Neuronal stem cell (in vitro differentiated cells): ENCODE data around the gene DUSP9.
A peak's percentile ranks its signal among the peaks of the same experiment; 100 is the strongest.

ENCODE experiments used
- DNase-seq: peaks from one replicate; pipeline ENCODE4 v3.0.0-alpha.2; 2013; ENCODE audit warnings: low spot score
- H2AFZ ChIP-seq: one replicate; pipeline ENCODE4 v1.6.1; 2013; ENCODE audit warnings: mild to moderate bottlenecking, low read length, inconsistent platforms
- H2AK5ac ChIP-seq: 2 replicates; pipeline ENCODE4 v1.6.1; 2013; ENCODE audit warnings: low read depth, mild to moderate bottlenecking, inconsistent platforms, low read length, moderate library complexity, mixed read lengths
- H2BK120ac ChIP-seq: 2 replicates; pipeline ENCODE4 v1.6.1; 2013; ENCODE audit warnings: low read depth, mild to moderate bottlenecking, inconsistent platforms, low read length, moderate library complexity, mixed read lengths
- H2BK12ac ChIP-seq: one replicate; pipeline ENCODE4 v1.6.1; 2013; ENCODE audit warnings: low read length, inconsistent platforms
- H2BK15ac ChIP-seq: 2 replicates; pipeline ENCODE4 v1.6.1; 2013; ENCODE audit warnings: mild to moderate bottlenecking, low read length, inconsistent platforms, mixed read lengths
- H2BK5ac ChIP-seq: one replicate; pipeline ENCODE4 v1.6.1; 2013; ENCODE audit warnings: inconsistent platforms, mild to moderate bottlenecking, low read length, moderate library complexity
- H3K14ac ChIP-seq: one replicate; pipeline ENCODE4 v1.6.1; 2013; ENCODE audit warnings: low read length, inconsistent platforms
- H3K18ac ChIP-seq: 2 replicates; pipeline ENCODE4 v1.6.1; 2013; ENCODE audit warnings: low read length, inconsistent platforms
- H3K23ac ChIP-seq: 2 replicates; pipeline ENCODE4 v1.6.1; 2013; ENCODE audit warnings: low read depth, mild to moderate bottlenecking, mixed read lengths, low read length, inconsistent platforms; ENCODE audit not compliant: poor library complexity
- H3K27ac ChIP-seq: replicated peaks from 3 replicates; pipeline ENCODE4 v1.5.1; 2013; ENCODE audit warnings: low read length, inconsistent platforms
- H3K27me3 ChIP-seq, 3 experiments: 2 replicates each; pipeline ENCODE4 v1.6.1; 2013; ENCODE audit warnings: low read length in 3 of 3, mild to moderate bottlenecking in 2 of 3, inconsistent platforms in 1 of 3, low read depth in 1 of 3, mixed read lengths in 1 of 3, moderate library complexity in 1 of 3; ENCODE audit not compliant: control insufficient read depth in 3 of 3, insufficient read depth in 3 of 3
- H3K36me3 ChIP-seq, 2 donors: replicated peaks in 1 of 2; 2 replicates each; pipeline ENCODE4 v1.6.1; 2013; ENCODE audit warnings: low read length in 2 of 2; ENCODE audit not compliant: control insufficient read depth in 2 of 2, insufficient read depth in 2 of 2
- H3K4ac ChIP-seq: 2 replicates; pipeline ENCODE4 v1.6.1; 2013; ENCODE audit warnings: inconsistent platforms, mild to moderate bottlenecking, low read length, moderate library complexity
- H3K4me1 ChIP-seq, 2 donors: 1 replicate in 1 of 2; 2 replicates in 1 of 2; pipeline ENCODE4 v1.6.1; 2013; ENCODE audit warnings: low read length in 2 of 2, low read depth in 1 of 2; ENCODE audit not compliant: control insufficient read depth in 2 of 2, insufficient read depth in 1 of 2
- H3K4me2 ChIP-seq: one replicate; pipeline ENCODE4 v1.6.1; 2013; ENCODE audit warnings: mild to moderate bottlenecking, low read length, inconsistent platforms; ENCODE audit not compliant: insufficient read depth, poor library complexity, severe bottlenecking
- H3K4me3 ChIP-seq, 2 donors: 2 replicates each; pipeline ENCODE4 v1.5.1; 2013; ENCODE audit warnings: low read length in 2 of 2, mild to moderate bottlenecking in 2 of 2, inconsistent platforms in 1 of 2, moderate library complexity in 1 of 2
- H3K79me1 ChIP-seq: one replicate; pipeline ENCODE4 v1.6.1; 2013; ENCODE audit warnings: low read depth, mild to moderate bottlenecking, inconsistent platforms, low read length, moderate library complexity
- H3K9ac ChIP-seq: one replicate; pipeline ENCODE4 v1.6.1; 2013; ENCODE audit warnings: mild to moderate bottlenecking, low read depth, low read length, inconsistent platforms; ENCODE audit not compliant: poor library complexity
- H3K9me3 ChIP-seq, 2 donors: replicated peaks in 1 of 2; 2 replicates each; pipeline versions ENCODE3 to v1.6.1; 2013; ENCODE audit warnings: low read length in 2 of 2, mild to moderate bottlenecking in 2 of 2, inconsistent platforms in 1 of 2, low read depth in 1 of 2, mixed read lengths in 1 of 2, moderate library complexity in 1 of 2; ENCODE audit not compliant: control insufficient read depth in 2 of 2, insufficient read depth in 1 of 2
- H4K8ac ChIP-seq: one replicate; pipeline ENCODE4 v1.6.1; 2013; ENCODE audit warnings: low read depth, mild to moderate bottlenecking, inconsistent platforms, low read length, moderate library complexity
- H4K91ac ChIP-seq: one replicate; pipeline ENCODE4 v1.6.1; 2013; ENCODE audit warnings: low read length, low read depth, mild to moderate bottlenecking, inconsistent platforms; ENCODE audit not compliant: poor library complexity
- WGBS, 2 donors: extraction: QIAGEN DNeasy Blood & Tissue Kit; methylation state at CpG; one replicate each; pipeline ENCODE4 v1.1.7; 2013; ENCODE audit warnings: missing lambda C conversion rate in 2 of 2, mixed read lengths in 1 of 2; ENCODE audit not compliant: insufficient read length in 2 of 2, insufficient replicate concordance in 1 of 2; ENCODE audit errors: extremely low coverage in 2 of 2; 5-methylcytosine and 5-hydroxymethylcytosine counted together

Gene DUSP9

DNA sequence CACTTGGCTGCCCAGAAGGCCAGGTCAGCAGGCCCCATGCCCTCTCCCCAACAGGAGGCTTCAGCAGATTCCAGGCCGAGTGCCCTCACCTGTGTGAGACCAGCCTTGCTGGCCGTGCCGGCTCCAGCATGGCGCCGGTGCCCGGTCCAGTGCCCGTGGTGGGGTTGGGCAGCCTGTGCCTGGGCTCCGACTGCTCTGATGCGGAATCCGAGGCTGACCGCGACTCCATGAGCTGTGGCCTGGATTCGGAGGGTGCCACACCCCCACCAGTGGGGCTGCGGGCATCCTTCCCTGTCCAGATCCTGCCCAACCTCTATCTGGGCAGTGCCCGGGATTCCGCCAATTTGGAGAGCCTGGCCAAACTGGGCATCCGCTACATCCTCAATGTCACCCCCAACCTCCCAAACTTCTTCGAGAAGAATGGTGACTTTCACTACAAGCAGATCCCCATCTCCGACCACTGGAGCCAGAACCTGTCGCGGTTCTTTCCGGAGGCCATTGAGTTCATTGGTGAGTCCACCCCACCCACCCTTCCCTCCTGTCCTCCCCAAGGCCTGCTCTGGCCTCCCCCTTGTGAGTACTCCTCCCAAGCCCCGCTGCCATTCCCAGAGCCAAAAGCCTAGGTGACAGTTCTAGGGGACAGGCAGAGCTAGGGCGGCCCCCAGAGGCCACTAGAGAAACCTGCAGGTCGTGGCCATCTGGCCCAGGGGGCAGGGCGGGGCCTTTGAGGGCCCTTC is 2.3 kb downstream of the DUSP9 start:
- Histone ChIP-seq H4K91ac (no peak overlapping the region), H3K4me3 (no peak overlapping the region), H2AK5ac (no peak overlapping the region), H3K36me3 (no peaks in the 10 kb centered on the region), H2BK15ac (no peak overlapping the region), H2BK5ac (no peak overlapping the region), H3K9me3 (peaks cover 0 to 8% of the 10 kb centered on the region in 2 donors), H3K18ac (no peak overlapping the region), H3K14ac (no peak overlapping the region), H3K27me3 (peaks cover 7 to 50% (median 49%) of the 10 kb centered on the region in 3 experiments), H2BK120ac (no peak overlapping the region), H2AFZ (no peak overlapping the region), H3K23ac (no peak overlapping the region), H3K79me1 (no peaks in the 10 kb centered on the region), H2BK12ac (no peak overlapping the region), H4K8ac (no peak overlapping the region), H3K9ac (no peak overlapping the region), H3K4me2 (no peak overlapping the region), H3K4me1 (peaks cover 3% of the 10 kb centered on the region in 2 donors), H3K27ac (no peak overlapping the region), H3K4ac (no peak overlapping the region)
- DNase-seq: no peak
- no CpG with 5 or more reads among the region's 26 CpGs for WGBS, 2 donors

DNA sequence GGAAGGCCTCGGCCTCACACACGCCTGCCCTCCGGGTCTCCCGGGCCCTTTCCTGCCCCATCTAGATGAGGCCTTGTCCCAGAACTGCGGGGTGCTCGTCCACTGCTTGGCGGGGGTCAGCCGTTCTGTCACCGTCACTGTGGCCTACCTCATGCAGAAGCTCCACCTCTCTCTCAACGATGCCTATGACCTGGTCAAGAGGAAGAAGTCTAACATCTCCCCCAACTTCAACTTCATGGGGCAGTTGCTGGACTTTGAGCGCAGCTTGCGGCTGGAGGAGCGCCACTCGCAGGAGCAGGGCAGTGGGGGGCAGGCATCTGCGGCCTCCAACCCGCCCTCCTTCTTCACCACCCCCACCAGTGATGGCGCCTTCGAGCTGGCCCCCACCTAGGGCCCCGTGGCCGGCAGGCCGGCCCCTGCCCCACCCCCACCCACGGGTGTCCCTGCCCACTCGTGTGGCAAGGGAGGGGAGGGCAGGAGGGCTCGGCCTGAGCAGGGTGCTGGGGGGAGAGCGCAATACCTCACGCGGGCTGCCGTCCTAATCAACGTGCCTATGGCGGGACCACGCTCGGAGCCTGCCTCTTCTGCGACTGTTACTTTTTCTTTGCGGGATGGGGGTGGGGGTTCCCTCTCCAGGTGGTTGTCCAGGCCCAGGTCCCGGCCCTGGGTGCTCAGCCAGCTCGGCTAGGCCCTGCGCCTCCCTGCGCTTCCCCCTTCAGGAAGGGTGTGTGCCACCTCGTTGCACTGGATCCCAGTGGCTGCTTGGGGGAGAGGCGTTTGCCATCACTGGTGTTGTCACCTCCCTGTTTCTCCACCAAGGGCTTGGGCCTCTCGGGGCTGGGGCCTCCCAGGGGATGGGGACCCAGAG is 3.1 kb downstream of the DUSP9 start:
- no peak overlapping the region for H2BK120ac ChIP-seq
- no peak overlapping the region for H3K4ac ChIP-seq
- no peak for DNase-seq
- no peak overlapping the region for H2AFZ ChIP-seq
- no peak overlapping the region for H4K91ac ChIP-seq
- H2BK5ac ChIP-seq: no peak overlapping the region
- H3K4me2 ChIP-seq: no peak overlapping the region
- peaks cover 4 to 42% (median 41%) of the 10 kb centered on the region in 3 experiments for H3K27me3 ChIP-seq
- no peak overlapping the region for H2BK15ac ChIP-seq
- no peak overlapping the region for H3K23ac ChIP-seq
- H3K18ac ChIP-seq: no peak overlapping the region
- H3K9ac ChIP-seq: no peak overlapping the region
- no peak overlapping the region for H3K14ac ChIP-seq
- no peak overlapping the region for H3K27ac ChIP-seq
- no peak overlapping the region for H4K8ac ChIP-seq
- H2AK5ac ChIP-seq: no peak overlapping the region
- H2BK12ac ChIP-seq: no peak overlapping the region
- H3K4me3 ChIP-seq: no peak overlapping the region
- peaks cover 0 to 9% of the 10 kb centered on the region in 2 donors for H3K9me3 ChIP-seq
- H3K4me1 ChIP-seq: peaks cover 0 to 1% of the 10 kb centered on the region in 2 donors
- WGBS, 2 donors: no CpG with 5 or more reads among the region's 41 CpGs
- no peaks in the 10 kb centered on the region for H3K36me3 ChIP-seq
- no peaks in the 10 kb centered on the region for H3K79me1 ChIP-seq

DNA sequence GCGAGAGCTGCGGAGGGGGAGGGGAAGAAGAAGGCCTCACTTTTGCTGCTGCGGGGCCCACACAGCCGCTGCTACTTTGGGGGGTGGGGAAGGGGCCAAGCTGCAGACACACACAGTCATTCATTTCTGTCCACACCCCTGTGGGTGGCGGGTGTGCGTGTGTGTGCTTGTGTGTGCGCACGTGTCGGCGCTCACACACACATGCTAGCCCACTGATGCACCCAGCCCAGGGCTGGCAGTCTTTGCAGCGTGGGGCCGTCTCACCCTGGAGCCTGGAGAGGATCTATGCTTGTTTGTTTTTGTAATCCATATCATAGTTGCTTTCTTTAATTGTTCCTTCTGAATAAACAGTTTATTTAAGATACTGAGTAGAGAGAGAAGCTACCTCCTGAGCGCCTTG is 4.0 kb downstream of the DUSP9 start:
- no peak overlapping the region for H2BK12ac ChIP-seq
- no peak overlapping the region for H2BK15ac ChIP-seq
- H3K79me1 ChIP-seq: no peaks in the 10 kb centered on the region
- no peak overlapping the region for H2BK120ac ChIP-seq
- no peak overlapping the region for H4K91ac ChIP-seq
- H3K4ac ChIP-seq: no peak overlapping the region
- no peak overlapping the region for H3K9ac ChIP-seq
- H3K27me3 ChIP-seq: peaks cover 4 to 34% (median 33%) of the 10 kb centered on the region in 3 experiments
- H3K4me2 ChIP-seq: no peak overlapping the region
- no peak overlapping the region for H3K14ac ChIP-seq
- peaks cover 0 to 1% of the 10 kb centered on the region in 2 donors for H3K4me1 ChIP-seq
- H2AK5ac ChIP-seq: no peak overlapping the region
- peaks cover 0 to 9% of the 10 kb centered on the region in 2 donors for H3K9me3 ChIP-seq
- H3K23ac ChIP-seq: no peak overlapping the region
- no peaks in the 10 kb centered on the region for H3K36me3 ChIP-seq
- no CpG with 5 or more reads among the region's 13 CpGs for WGBS, 2 donors
- no peak overlapping the region for H3K4me3 ChIP-seq
- no peak for DNase-seq
- no peak overlapping the region for H4K8ac ChIP-seq
- no peak overlapping the region for H2AFZ ChIP-seq
- H3K27ac ChIP-seq: no peak overlapping the region
- no peak overlapping the region for H2BK5ac ChIP-seq
- no peak overlapping the region for H3K18ac ChIP-seq

DNA sequence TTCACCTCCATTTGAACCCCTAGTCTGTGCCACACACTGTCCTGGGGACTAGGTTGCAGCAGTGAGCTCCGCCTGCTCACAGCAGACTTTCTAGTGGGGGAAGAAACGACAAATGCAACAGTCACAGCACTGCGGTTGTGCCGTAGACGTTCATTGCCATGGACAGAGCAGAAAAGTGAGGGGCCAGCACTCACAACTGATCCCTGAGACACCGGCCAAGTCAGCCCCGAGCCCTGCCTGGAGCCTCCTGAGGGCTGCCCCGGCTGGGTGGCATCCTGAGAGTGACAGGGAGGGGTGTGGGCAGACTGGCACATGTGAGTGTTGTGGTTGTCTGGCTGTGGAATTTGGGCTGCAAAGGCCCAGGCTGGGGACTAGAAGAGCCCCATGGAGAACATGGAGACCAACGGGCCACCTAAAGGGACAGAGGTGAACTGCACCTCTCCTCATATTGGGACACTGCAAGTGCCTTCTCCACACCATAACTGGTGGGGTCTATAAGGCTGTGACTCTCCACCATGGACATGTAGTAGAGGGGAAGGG is 4.6 kb downstream of the DUSP9 start:
- Histone ChIP-seq H3K27ac (no peak overlapping the region), H3K4ac (no peak overlapping the region), H2BK120ac (no peak overlapping the region), H3K14ac (no peak overlapping the region), H3K4me1 (peaks cover 0 to under 1% of the 10 kb centered on the region in 2 donors), H2AFZ (no peak overlapping the region), H3K27me3 (peaks cover 4 to 28% (median 26%) of the 10 kb centered on the region in 3 experiments), H3K36me3 (no peaks in the 10 kb centered on the region), H3K4me3 (no peak overlapping the region), H3K23ac (no peak overlapping the region), H3K9me3 (peaks cover 0 to 9% of the 10 kb centered on the region in 2 donors), H2BK5ac (no peak overlapping the region), H2BK15ac (no peak overlapping the region), H3K18ac (no peak overlapping the region), H3K79me1 (no peaks in the 10 kb centered on the region), H2AK5ac (no peak overlapping the region), H4K8ac (no peak overlapping the region), H3K9ac (no peak overlapping the region), H2BK12ac (no peak overlapping the region), H3K4me2 (no peak overlapping the region), H4K91ac (peak overlapping the region; percentile 72)
- DNase-seq: no peak
- no CpG with 5 or more reads among the region's 9 CpGs for WGBS, 2 donors
